Measurements from ENCODE around the gene RABL2A.
A peak's percentile ranks its signal among the peaks of the same experiment; 100 is the strongest.
"Not testable (repeated sequence)": the region's sequence is repeated elsewhere in the genome, so short reads cannot be mapped to it uniquely, and the experiment has no call there.

RABL2A gene

GRCh38 chr2:113626616-113627330 is at the start of gene RABL2A:
TSS of gene RABL2A (plus strand) at chr2:113627266. CDS start at chr2:113628607, 1,341 bp downstream.
- DNase-seq (ENCODE audit: low read depth, low spot score): peak; percentile 31
- H3K4me3 ChIP-seq (ENCODE audit: low read length): peak within 1 kb of the TSS; percentile 52; the same call in 1 of the 2 replicates
- H3K9me3 ChIP-seq (ENCODE audit: control insufficient read depth, insufficient read depth, low read length); H3K4me1 ChIP-seq (ENCODE audit: control insufficient read depth, insufficient read depth, low read length); H3K27me3 ChIP-seq (ENCODE audit: control insufficient read depth, insufficient read depth, low read length); H3K27ac ChIP-seq (ENCODE audit: low read length); H3K36me3 ChIP-seq (ENCODE audit: control insufficient read depth, insufficient read depth, low read length): not testable (repeated sequence)
- no CpG with 5 or more reads among the region's 51 CpGs for WGBS (ENCODE audit: insufficient coverage, insufficient read length)

DNA sequence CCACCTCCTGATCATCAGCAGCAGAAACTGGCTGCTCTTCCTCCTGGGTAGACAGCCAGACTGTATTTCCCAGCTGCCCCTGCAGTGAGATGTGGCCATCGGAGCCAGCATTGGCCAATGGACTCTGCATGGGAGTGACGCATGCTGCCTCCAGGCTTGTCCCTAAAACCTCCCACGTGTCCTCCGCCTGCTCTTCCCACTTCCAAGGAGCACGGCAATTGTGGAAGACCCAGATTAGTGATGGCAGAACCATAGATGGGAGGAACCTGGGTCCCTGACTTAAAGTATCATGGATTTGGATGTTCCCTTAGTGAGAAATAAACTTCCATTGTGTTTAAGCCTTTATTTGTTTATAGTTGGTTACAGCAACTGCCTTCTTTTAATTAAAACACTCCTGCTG is 48.6 kb upstream of the RABL2A start:
- not testable (repeated sequence) for H3K27ac ChIP-seq (ENCODE audit: low read length); H3K27me3 ChIP-seq (ENCODE audit: control insufficient read depth, insufficient read depth, low read length); H3K4me3 ChIP-seq (ENCODE audit: low read length); H3K4me1 ChIP-seq (ENCODE audit: control insufficient read depth, insufficient read depth, low read length); DNase-seq (ENCODE audit: low read depth, low spot score); H3K36me3 ChIP-seq (ENCODE audit: control insufficient read depth, insufficient read depth, low read length); H3K9me3 ChIP-seq (ENCODE audit: control insufficient read depth, insufficient read depth, low read length)
- WGBS (ENCODE audit: insufficient coverage, insufficient read length): no CpG with 5 or more reads among the region's 5 CpGs

GRCh38 chr2:113582473-113582872 is 44.6 kb upstream of the RABL2A start:
- WGBS (ENCODE audit: insufficient coverage, insufficient read length): no CpG with 5 or more reads among the region's 3 CpGs
- not testable (repeated sequence) for H3K27ac ChIP-seq (ENCODE audit: low read length); H3K4me3 ChIP-seq (ENCODE audit: low read length); H3K4me1 ChIP-seq (ENCODE audit: control insufficient read depth, insufficient read depth, low read length); DNase-seq (ENCODE audit: low read depth, low spot score); H3K36me3 ChIP-seq (ENCODE audit: control insufficient read depth, insufficient read depth, low read length); H3K9me3 ChIP-seq (ENCODE audit: control insufficient read depth, insufficient read depth, low read length); H3K27me3 ChIP-seq (ENCODE audit: control insufficient read depth, insufficient read depth, low read length)

DNA sequence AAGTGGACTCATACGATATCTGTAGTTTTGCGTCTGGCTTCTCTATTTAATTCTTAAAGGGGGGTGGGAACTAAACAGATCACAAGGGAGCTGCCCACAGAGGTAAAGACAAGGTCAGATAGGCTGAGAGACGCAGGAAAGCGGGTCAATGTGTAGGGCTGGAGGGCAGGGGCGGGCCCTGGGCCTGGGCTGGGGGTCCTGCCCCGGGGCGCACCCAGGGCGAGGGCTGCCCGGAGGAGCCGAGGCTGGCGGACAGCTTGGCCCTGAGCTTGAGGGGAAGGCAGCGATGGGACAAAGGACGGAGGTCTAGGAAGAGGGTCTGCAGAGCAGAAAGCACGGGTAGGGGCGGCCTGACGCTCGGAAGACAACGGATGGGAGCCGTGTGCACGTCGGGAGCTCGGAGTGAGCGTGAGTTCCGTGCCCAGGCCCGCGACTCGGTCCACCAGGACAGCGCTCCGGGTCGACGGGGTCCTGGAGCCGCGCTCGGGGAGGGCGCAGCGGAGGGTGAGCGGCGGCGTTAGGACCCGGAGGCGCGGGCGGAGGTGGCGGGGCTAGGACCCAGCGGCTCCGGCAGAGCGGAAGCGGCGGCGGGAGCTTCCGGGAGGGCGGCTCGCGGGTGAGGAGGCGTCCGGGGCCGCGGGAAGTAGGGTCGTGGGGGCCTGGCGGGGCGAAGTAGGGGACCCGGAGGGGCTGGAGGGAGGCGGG is 43.4 kb upstream of the RABL2A start:
- not testable (repeated sequence) for DNase-seq (ENCODE audit: low read depth, low spot score)
- no CpG with 5 or more reads among the region's 63 CpGs for WGBS (ENCODE audit: insufficient coverage, insufficient read length)

DNA sequence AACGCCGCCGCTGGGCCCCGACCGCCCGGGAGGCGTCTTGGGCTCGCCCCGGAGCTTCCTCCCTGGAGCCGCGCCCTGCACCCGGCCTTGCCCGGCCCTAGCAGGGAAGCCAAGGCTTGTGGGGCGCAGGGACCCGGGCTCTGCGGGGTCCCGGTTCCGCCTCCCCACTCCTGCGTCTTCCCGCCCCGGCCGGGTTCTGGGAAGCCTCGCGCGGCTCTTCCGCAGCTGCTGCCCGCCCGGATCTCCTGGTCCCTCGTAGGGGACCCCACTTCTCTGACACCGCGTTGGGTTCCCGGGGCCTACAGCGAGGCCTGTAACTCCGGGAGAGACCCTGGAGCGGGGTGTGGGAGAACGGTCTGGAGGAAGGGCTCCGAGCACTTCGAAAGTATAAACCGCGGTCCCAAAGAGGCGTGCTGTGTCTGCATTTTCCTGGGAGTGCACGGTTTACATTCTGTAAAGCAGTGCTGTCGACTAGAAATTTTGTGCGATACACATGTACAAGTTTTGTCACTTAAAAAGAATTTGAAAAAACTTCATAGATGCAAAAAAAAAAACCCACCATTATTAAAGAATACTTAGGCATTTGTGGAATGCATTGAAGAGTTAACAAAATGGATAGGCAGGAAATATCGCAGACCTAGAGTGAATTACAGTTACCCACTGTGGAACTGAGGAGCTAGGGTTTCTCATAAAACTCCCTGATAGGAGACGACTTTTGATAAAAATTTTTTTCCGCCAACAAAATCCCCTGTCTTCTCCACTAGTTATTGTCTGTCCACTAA is 42.6 kb upstream of the RABL2A start:
- H3K4me1 ChIP-seq (ENCODE audit: control insufficient read depth, insufficient read depth, low read length); DNase-seq (ENCODE audit: low read depth, low spot score); H3K27me3 ChIP-seq (ENCODE audit: control insufficient read depth, insufficient read depth, low read length); H3K27ac ChIP-seq (ENCODE audit: low read length); H3K9me3 ChIP-seq (ENCODE audit: control insufficient read depth, insufficient read depth, low read length); H3K36me3 ChIP-seq (ENCODE audit: control insufficient read depth, insufficient read depth, low read length): not testable (repeated sequence)
- no CpG with 5 or more reads among the region's 47 CpGs for WGBS (ENCODE audit: insufficient coverage, insufficient read length)
- peak overlapping the region; percentile 62; the same call in 1 of the 2 replicates for H3K4me3 ChIP-seq (ENCODE audit: low read length)

More for the DNA sequence above, 43.4 kb upstream of the RABL2A start:
- H3K4me3 ChIP-seq (ENCODE audit: low read length): peak overlapping the region; percentile 39
- not testable (repeated sequence) for H3K36me3 ChIP-seq (ENCODE audit: control insufficient read depth, insufficient read depth, low read length); H3K4me1 ChIP-seq (ENCODE audit: control insufficient read depth, insufficient read depth, low read length); H3K27me3 ChIP-seq (ENCODE audit: control insufficient read depth, insufficient read depth, low read length); H3K27ac ChIP-seq (ENCODE audit: low read length); H3K9me3 ChIP-seq (ENCODE audit: control insufficient read depth, insufficient read depth, low read length)

GRCh38 chr2:113587201-113587600 is 39.9 kb upstream of the RABL2A start:
- H3K9me3 ChIP-seq (ENCODE audit: control insufficient read depth, insufficient read depth, low read length); H3K27me3 ChIP-seq (ENCODE audit: control insufficient read depth, insufficient read depth, low read length); H3K36me3 ChIP-seq (ENCODE audit: control insufficient read depth, insufficient read depth, low read length); H3K4me1 ChIP-seq (ENCODE audit: control insufficient read depth, insufficient read depth, low read length); H3K4me3 ChIP-seq (ENCODE audit: low read length); DNase-seq (ENCODE audit: low read depth, low spot score); H3K27ac ChIP-seq (ENCODE audit: low read length): not testable (repeated sequence)
- WGBS (ENCODE audit: insufficient coverage, insufficient read length): no CpG with 5 or more reads among the region's 3 CpGs

DNA sequence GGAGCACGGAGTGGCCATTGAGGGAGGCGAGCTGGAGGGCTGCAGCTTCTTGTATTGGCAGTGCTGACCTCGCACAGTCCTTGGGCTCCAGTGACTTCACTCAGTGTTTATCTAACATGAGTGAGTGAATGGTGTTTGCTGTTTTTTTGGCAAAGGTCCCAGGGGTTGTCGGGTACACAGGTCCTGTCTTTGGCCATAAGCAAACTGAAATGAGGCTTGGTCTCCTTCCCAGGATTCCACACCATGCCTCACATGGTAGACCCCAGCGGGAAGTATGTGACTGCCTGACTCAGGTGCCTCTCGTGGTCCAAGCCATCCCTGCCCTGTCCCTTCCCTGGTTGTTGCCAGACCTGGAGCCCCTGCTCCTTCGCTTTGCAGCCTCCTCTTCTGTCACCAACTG is 37.5 kb upstream of the RABL2A start:
- H3K4me1 ChIP-seq (ENCODE audit: control insufficient read depth, insufficient read depth, low read length); H3K9me3 ChIP-seq (ENCODE audit: control insufficient read depth, insufficient read depth, low read length); DNase-seq (ENCODE audit: low read depth, low spot score); H3K27ac ChIP-seq (ENCODE audit: low read length); H3K4me3 ChIP-seq (ENCODE audit: low read length); H3K36me3 ChIP-seq (ENCODE audit: control insufficient read depth, insufficient read depth, low read length); H3K27me3 ChIP-seq (ENCODE audit: control insufficient read depth, insufficient read depth, low read length): not testable (repeated sequence)
- no CpG with 5 or more reads among the region's 7 CpGs for WGBS (ENCODE audit: insufficient coverage, insufficient read length)

- no CpG with 5 or more reads among the region's 9 CpGs for WGBS (ENCODE audit: insufficient coverage, insufficient read length)
- not testable (repeated sequence) for H3K4me3 ChIP-seq (ENCODE audit: low read length); H3K4me1 ChIP-seq (ENCODE audit: control insufficient read depth, insufficient read depth, low read length); DNase-seq (ENCODE audit: low read depth, low spot score); H3K27me3 ChIP-seq (ENCODE audit: control insufficient read depth, insufficient read depth, low read length); H3K36me3 ChIP-seq (ENCODE audit: control insufficient read depth, insufficient read depth, low read length); H3K9me3 ChIP-seq (ENCODE audit: control insufficient read depth, insufficient read depth, low read length); H3K27ac ChIP-seq (ENCODE audit: low read length)
Observed at GRCh38 chr2:113591926-113592325, 35.1 kb upstream of the RABL2A start.

- H3K27ac ChIP-seq (ENCODE audit: low read length); H3K9me3 ChIP-seq (ENCODE audit: control insufficient read depth, insufficient read depth, low read length); H3K4me3 ChIP-seq (ENCODE audit: low read length); H3K4me1 ChIP-seq (ENCODE audit: control insufficient read depth, insufficient read depth, low read length); H3K27me3 ChIP-seq (ENCODE audit: control insufficient read depth, insufficient read depth, low read length); H3K36me3 ChIP-seq (ENCODE audit: control insufficient read depth, insufficient read depth, low read length); DNase-seq (ENCODE audit: low read depth, low spot score): not testable (repeated sequence)
- no CpG with 5 or more reads among the region's 6 CpGs for WGBS (ENCODE audit: insufficient coverage, insufficient read length)
Observed at GRCh38 chr2:113593280-113593679, 33.8 kb upstream of the RABL2A start.

DNA sequence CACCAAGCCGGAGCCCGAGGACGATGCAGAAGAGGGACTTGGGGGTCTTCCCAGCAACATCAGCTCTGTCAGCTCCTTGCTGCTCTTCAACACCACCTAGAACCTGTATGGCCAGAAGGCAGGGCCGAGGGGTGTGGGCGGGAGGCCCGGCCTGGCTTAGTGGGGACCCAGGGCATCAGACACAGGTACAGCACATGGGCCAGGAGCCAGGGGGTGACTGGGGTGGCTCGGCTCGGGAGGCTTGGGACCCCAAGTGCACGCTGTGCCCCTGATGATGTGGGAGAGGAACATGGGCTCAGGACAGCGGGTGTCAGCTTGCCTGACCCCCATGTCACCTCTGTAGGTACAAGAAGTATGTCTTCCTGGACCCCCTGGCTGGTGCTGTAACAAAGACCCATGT is 31.3 kb upstream of the RABL2A start:
- H3K27me3 ChIP-seq (ENCODE audit: control insufficient read depth, insufficient read depth, low read length): not testable (repeated sequence)

More for the DNA sequence above, 31.3 kb upstream of the RABL2A start:
- WGBS (ENCODE audit: insufficient coverage, insufficient read length): no CpG with 5 or more reads among the region's 10 CpGs
- not testable (repeated sequence) for H3K9me3 ChIP-seq (ENCODE audit: control insufficient read depth, insufficient read depth, low read length); H3K36me3 ChIP-seq (ENCODE audit: control insufficient read depth, insufficient read depth, low read length); H3K4me3 ChIP-seq (ENCODE audit: low read length); DNase-seq (ENCODE audit: low read depth, low spot score); H3K27ac ChIP-seq (ENCODE audit: low read length); H3K4me1 ChIP-seq (ENCODE audit: control insufficient read depth, insufficient read depth, low read length)

Data from iPS DF 6.9 (cell line).